K562 (cell line): Measurements from ENCODE around the gene TTC8. TPM values are rescaled to one million over a fixed set of nuclear protein-coding genes. Genes with fewer than 3 reads are reported as not detected.

Experiments
- ATAC-seq: fragments of 200-7000 bp; cut with Tn5 transposase; 3 replicates; pipeline ENCODE4 v1.9.1; 2020; ENCODE audit warnings: moderate library complexity
- BruUV-seq: library from RNA; stranded (reverse); fragments of 400-500 nt; replicated peaks from 2 replicates; lab custom pipeline; 2021; lab: Mats Ljungman, UMichigan
- CTCF ChIA-PET: fragments of 300-600 bp; formaldehyde crosslinking; extraction: SDS; loops from one replicate; lab custom pipeline; 2021; ENCODE audit warnings: low intra/inter-chr PET ratio; lab: Yijun Ruan, JAX
- POLR2A ChIA-PET: fragments of 300-600, 350-650 bp; sonication (Branson Sonifier 250); formaldehyde crosslinking; extraction: SDS; loops from one replicate; lab custom pipeline; 2021; ENCODE audit warnings: antibody characterized with exemption, inconsistent platforms; lab: Yijun Ruan, JAX
- DNase-seq, 4 experiments: peaks; one replicate each; pipeline versions ENCODE4 v3.0.0 to v3.0.0-alpha.2; 2011 to 2018; ENCODE audit warnings: low spot score in 3 of 4, mixed read lengths in 3 of 4; ENCODE audit errors: extremely low read depth in 1 of 4
- FAIRE-seq: peaks from 2 replicates; lab custom pipeline; 2011; peaks lifted over from hg19 to GRCh38; lab: Jason Lieb, UNC
- H2AFZ ChIP-seq: 2 replicates; pipeline ENCODE4 v1.6.0; 2011; ENCODE audit warnings: low read depth, low read length, control low read depth, inconsistent platforms
- H3K27ac ChIP-seq: fragments of 200-600 bp; 3 replicates; pipeline ENCODE4 v1.8.0; 2011; ENCODE audit warnings: low read depth, mild to moderate bottlenecking, control low read depth, inconsistent platforms, low read length, moderate library complexity, mixed read lengths; ENCODE audit errors: extremely low read depth
- H3K27me3 ChIP-seq, 2 experiments: fragments of 300-600 bp in 1 of 2; 2 replicates in 1 of 2; 3 replicates in 1 of 2; pipeline versions ENCODE4 v1.6.0 to v1.8.0; 2011; ENCODE audit warnings: inconsistent platforms in 2 of 2, low read length in 2 of 2, mild to moderate bottlenecking in 1 of 2, mixed read lengths in 1 of 2, moderate library complexity in 1 of 2; ENCODE audit not compliant: control insufficient read depth in 2 of 2, insufficient read depth in 2 of 2
- H3K36me3 ChIP-seq: fragments of 300-600 bp; 3 replicates; pipeline ENCODE4 v1.8.0; 2011; ENCODE audit warnings: mild to moderate bottlenecking, low read length, inconsistent platforms; ENCODE audit not compliant: control insufficient read depth, insufficient read depth
- H3K4me1 ChIP-seq, 2 experiments: fragments of 200-600 bp in 1 of 2; replicated peaks in 1 of 2; 2 replicates in 1 of 2; 3 replicates in 1 of 2; pipeline versions ENCODE4 v1.5.1 to v1.8.0; 2011; ENCODE audit warnings: inconsistent platforms in 2 of 2, low read length in 2 of 2, mild to moderate bottlenecking in 1 of 2, mixed read lengths in 1 of 2, moderate library complexity in 1 of 2; ENCODE audit not compliant: control insufficient read depth in 2 of 2, insufficient read depth in 2 of 2
- H3K4me2 ChIP-seq: 2 replicates; pipeline ENCODE4 v1.6.1; 2011; ENCODE audit warnings: low read length, control low read depth, inconsistent platforms, mixed read lengths; ENCODE audit not compliant: insufficient read depth
- H3K4me3 ChIP-seq: fragments of 200-600 bp; sonication (generic), shearing (Covaris generic); 2 replicates; pipeline ENCODE4 v1.5.1; 2016; ENCODE audit warnings: control low read depth, inconsistent platforms
- H3K79me2 ChIP-seq: fragments of 200-600 bp; 3 replicates; pipeline ENCODE4 v1.8.0; 2011; ENCODE audit warnings: low read length, inconsistent platforms; ENCODE audit not compliant: control insufficient read depth, insufficient read depth
- H3K9ac ChIP-seq, 2 experiments: 2 replicates each; pipeline versions ENCODE4 v1.6.0 to v1.6.1; 2011; ENCODE audit warnings: low read depth in 2 of 2, low read length in 2 of 2, control low read depth in 1 of 2, inconsistent platforms in 1 of 2, mild to moderate bottlenecking in 1 of 2, mixed read lengths in 1 of 2; ENCODE audit not compliant: insufficient read depth in 1 of 2
- H3K9me1 ChIP-seq: one replicate; pipeline ENCODE4 v1.6.0; 2011; ENCODE audit warnings: inconsistent platforms, mild to moderate bottlenecking, low read length, moderate library complexity; ENCODE audit not compliant: control insufficient read depth, insufficient read depth
- H3K9me3 ChIP-seq: replicated peaks from 2 replicates; pipeline ENCODE4 v1.5.1; 2011; ENCODE audit warnings: low read depth, low read length, inconsistent platforms; ENCODE audit not compliant: control insufficient read depth, insufficient read depth
- H4K20me1 ChIP-seq: replicated peaks from 2 replicates; pipeline ENCODE4 v1.6.1; 2011; ENCODE audit warnings: low read length, inconsistent platforms, mixed read lengths; ENCODE audit not compliant: control insufficient read depth, insufficient read depth
- ARID3A ChIP-seq: IDR thresholded peaks from 2 replicates; pipeline ENCODE4 v1.6.1; 2012; ENCODE audit warnings: low read depth, low read length, improper control_type of control experiment, borderline replicate concordance
- CAMTA2 ChIP-seq: fragments of 250-450 bp; sonication (Bioruptor Pico); conservative IDR thresholded peaks from 2 replicates; pipeline ENCODE4 v1.5.1; 2022
- CHCHD3 ChIP-seq: fragments of 250-450 bp; sonication (Bioruptor Pico); IDR thresholded peaks from 2 replicates; pipeline ENCODE4 v2.1.2; 2022; ENCODE audit warnings: mild to moderate bottlenecking
- GABPB1 ChIP-seq: sonication (generic); formaldehyde crosslinking; IDR thresholded peaks from 2 replicates; pipeline ENCODE4 v1.8.0; 2022; ENCODE audit warnings: mild to moderate bottlenecking, missing genetic modification reagents
- MEIS2 ChIP-seq: fragments of 450-650 bp; IDR thresholded peaks from 2 replicates; pipeline ENCODE4 v1.6.1; 2014; ENCODE audit warnings: mild to moderate bottlenecking; ENCODE audit not compliant: partially characterized antibody
- NONO ChIP-seq, 2 experiments: fragments of 200-400 bp in 1 of 2; fragments of 450-650 bp in 1 of 2; formaldehyde crosslinking in 1 of 2; IDR thresholded peaks; 2 replicates each; pipeline ENCODE4 v1.6.1; 2017; ENCODE audit warnings: low read depth in 2 of 2, mild to moderate bottlenecking in 2 of 2, moderate library complexity in 2 of 2, low read length in 1 of 2
- NR4A1 ChIP-seq, 2 experiments: fragments of 250-450 bp in 1 of 2; fragments of 450-650 bp in 1 of 2; sonication (Bioruptor Pico) in 1 of 2; IDR thresholded peaks; 2 replicates each; pipeline versions ENCODE4 v1.4.0 to v1.6.1; 2016 to 2020; ENCODE audit warnings: mild to moderate bottlenecking in 2 of 2, missing compliant biosample characterization in 1 of 2, missing genetic modification characterization in 1 of 2, moderate library complexity in 1 of 2
- PRPF4 ChIP-seq: fragments of 200-400 bp; formaldehyde crosslinking; IDR thresholded peaks from one replicate; pipeline ENCODE4 v1.6.1; 2017; ENCODE audit warnings: low read length, low read depth, mild to moderate bottlenecking; ENCODE audit not compliant: insufficient read depth, poor library complexity, severe bottlenecking
- RBM22 ChIP-seq: fragments of 200-400 bp; formaldehyde crosslinking; IDR thresholded peaks from 2 replicates; pipeline ENCODE4 v1.6.1; 2018; ENCODE audit warnings: low read length, low read depth; ENCODE audit not compliant: poor library complexity, severe bottlenecking
- SMAD2 ChIP-seq: fragments of 150-350 bp; IDR thresholded peaks from 2 replicates; pipeline ENCODE4 v1.6.1; 2014; ENCODE audit warnings: low read depth, mild to moderate bottlenecking, low read length
- ZBTB5 ChIP-seq: fragments of 450-650 bp; IDR thresholded peaks from 2 replicates; pipeline ENCODE4 v1.6.1; 2017; ENCODE audit warnings: antibody characterized with exemption
- ZHX1 ChIP-seq: fragments of 150-350 bp; conservative IDR thresholded peaks from 2 replicates; pipeline ENCODE4 v1.6.1; 2014; ENCODE audit warnings: low read length
- ZKSCAN8 ChIP-seq: fragments of 200-800 bp; sonication (Bioruptor generic); IDR thresholded peaks from 2 replicates; pipeline ENCODE4 v1.6.1; 2016; ENCODE audit warnings: missing genetic modification characterization, missing compliant biosample characterization
- ZNF507 ChIP-seq: conservative IDR thresholded peaks from 2 replicates; pipeline ENCODE4 v1.6.1; 2017; ENCODE audit warnings: missing genetic modification characterization, missing compliant biosample characterization
- WGBS: fragments of 100-300 bp; shearing (Covaris generic); methylation state at CpG from one replicate; pipeline ENCODE4 v1.1.6; 2016; ENCODE audit warnings: low coverage, mixed read lengths; ENCODE audit not compliant: insufficient coverage; ENCODE audit errors: missing lambda C conversion rate; 5-methylcytosine and 5-hydroxymethylcytosine counted together
- in situ Hi-C: fragments of 300-500 bp; cut with MboI; formaldehyde crosslinking; loops from 4 replicates; pipeline ENCODE4 v1.15.0; 2018; ENCODE audit warnings: inconsistent platforms, mixed read lengths
- intact Hi-C: fragments of 100-400 bp; cut with micrococcal nuclease; formaldehyde crosslinking; loops from 2 replicates; pipeline ENCODE4 v1.14.2; 2022
- polyA plus RNA-seq, 8 experiments: library from polyadenylated mRNA; depleted of rRNA in 4 of 8; stranded (reverse) in 5 of 8; unstranded in 3 of 8; fragments of >200 nt; fragmentation: Nextera tagmentation in 2 of 8; fragmentation: Illumina TruSeq in 1 of 8; extraction: Ambion mirVana in 2 of 8; extraction: Trizol in 1 of 8; gene quantifications; 2 replicates each; pipeline versions ENCODE4 v1.2.1 to v1.2.3, GENCODE V29; 2011 to 2014; ENCODE audit warnings: inconsistent platforms in 1 of 8, missing spikeins in 1 of 8
- total RNA-seq, 7 experiments: library from RNA; depleted of rRNA in 6 of 7; stranded (reverse); fragments of >200 nt in 6 of 7; fragmentation: Illumina TruSeq in 2 of 7; extraction: Trizol in 2 of 7; gene quantifications; 2 replicates each; pipeline versions ENCODE4 v1.2.1 to v1.2.3, GENCODE V29; 2011 to 2021; ENCODE audit warnings: low replicate concordance in 1 of 7
- TF ChIP-seq, protein P1 (sequence below): fragments of 250-450 bp; sonication (Bioruptor Pico); IDR thresholded peaks from 2 replicates; pipeline ENCODE4 v1.4.0; 2020

Gene TTC8
- total and polyA plus RNA-seq, 9 of the 15 experiments (the other 6 are each of a cell fraction or from before 2014, with no cell fraction given), result 7.3 to 22.7 (median 9.6) TPM

- no peak for FAIRE-seq
- 35% methylated on average over 3 of the region's 3 CpGs for WGBS
- TF ChIP-seq CAMTA2 (CRISPR knock-in tag), result no peak
- no peak for TF ChIP-seq PRPF4
- TF ChIP-seq, protein P1, sequence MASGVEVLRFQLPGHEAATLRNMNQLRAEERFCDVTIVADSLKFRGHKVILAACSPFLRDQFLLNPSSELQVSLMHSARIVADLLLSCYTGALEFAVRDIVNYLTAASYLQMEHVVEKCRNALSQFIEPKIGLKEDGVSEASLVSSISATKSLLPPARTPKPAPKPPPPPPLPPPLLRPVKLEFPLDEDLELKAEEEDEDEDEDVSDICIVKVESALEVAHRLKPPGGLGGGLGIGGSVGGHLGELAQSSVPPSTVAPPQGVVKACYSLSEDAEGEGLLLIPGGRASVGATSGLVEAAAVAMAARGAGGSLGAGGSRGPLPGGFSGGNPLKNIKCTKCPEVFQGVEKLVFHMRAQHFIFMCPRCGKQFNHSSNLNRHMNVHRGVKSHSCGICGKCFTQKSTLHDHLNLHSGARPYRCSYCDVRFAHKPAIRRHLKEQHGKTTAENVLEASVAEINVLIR (CRISPR knock-in tag), result no peak
- no peak for TF ChIP-seq NONO (IDR thresholded peaks at IDR 0.05; ENCODE audit: low read depth in 2 of 2, low read length in 1 of 2)
- no peak for TF ChIP-seq ZHX1
- no peak for TF ChIP-seq MEIS2
- no peak for TF ChIP-seq NR4A1 (CRISPR knock-in tag; IDR thresholded peaks at IDR 0.05)
- TF ChIP-seq NR4A1 (tag; IDR thresholded peaks at IDR 0.05), result no peak
- no peak for TF ChIP-seq SMAD2
- no peak for TF ChIP-seq CHCHD3 (CRISPR knock-in tag)
- no peak for TF ChIP-seq RBM22
- TF ChIP-seq ARID3A, result no peak
- no peak for TF ChIP-seq ZNF507
- TF ChIP-seq ZKSCAN8 (CRISPR knock-in tag), result no peak
- TF ChIP-seq GABPB1 (CRISPR knock-in tag), result no peak
- no peak for TF ChIP-seq ZBTB5
Measured at GRCh38 chr14:88871429-88871828, 47.0 kb downstream of the TTC8 start.

More at GRCh38 chr14:88871429-88871828, 47.0 kb downstream of the TTC8 start:
- no peaks in the 10 kb centered on the region for H3K9me1 ChIP-seq
- in situ Hi-C loops, result loop anchor here (10.0 kb wide), 1 partner anchor 197 kb away; no protein-coding TSS in a partner anchor
- no TSS peak for BruUV-seq
- intact Hi-C loops, result no loop called here
- H4K20me1 ChIP-seq, result no peaks in the 10 kb centered on the region
- ChIA-PET POLR2A (interaction anchor here (0.6 to 0.7 kb wide), 2 partner anchors 25 to 129 kb away, joined by 3 read pairs; no protein-coding TSS in a partner anchor), CTCF (no interaction called here)
- no peaks in the 10 kb centered on the region for H3K79me2 ChIP-seq
- H3K4me1 ChIP-seq, result no peaks in the 10 kb centered on the region
- no peak overlapping the region for H3K9ac ChIP-seq
- no peak overlapping the region for H3K4me3 ChIP-seq
- DNase-seq (no peak), ATAC-seq (no peak)
- H3K9me3 ChIP-seq, result no peaks in the 10 kb centered on the region
- no peaks in the 10 kb centered on the region for H3K36me3 ChIP-seq
- H2AFZ ChIP-seq, result no peak overlapping the region
- H3K27ac ChIP-seq, result no peak overlapping the region
- no peaks in the 10 kb centered on the region for H3K27me3 ChIP-seq
- H3K4me2 ChIP-seq, result no peak overlapping the region
